Measurements from ENCODE around the gene ENOPH1.

The ENOPH1 gene

GRCh38 chr4:82482387-82482786 lies 52.0 kb downstream of the ENOPH1 start:
- Histone ChIP-seq H3K36me3 (ENCODE audit: insufficient read depth, low read length) (no peaks in the 10 kb centered on the region), H4K20me1 (ENCODE audit: insufficient read depth, low read length, poor library complexity, severe bottlenecking) (no peaks in the 10 kb centered on the region), H3K9me2 (replicated peaks; ENCODE audit: low read depth, low read length) (no peaks in the 10 kb centered on the region), H3K27me3 (ENCODE audit: insufficient read depth, low read length, poor library complexity, severe bottlenecking) (no peaks in the 10 kb centered on the region), H3K4me3 (ENCODE audit: low read length, poor library complexity, severe bottlenecking) (no peak overlapping the region), H3K9me3 (ENCODE audit: insufficient read depth, low read depth, low read length) (no peaks in the 10 kb centered on the region), H3K79me2 (ENCODE audit: insufficient read depth, low read length) (no peaks in the 10 kb centered on the region), H3K4me1 (ENCODE audit: insufficient read depth, low read length, poor library complexity, severe bottlenecking) (no peaks in the 10 kb centered on the region), H3K4me2 (ENCODE audit: low read depth, low read length, poor library complexity, severe bottlenecking) (no peak overlapping the region), H2AFZ (ENCODE audit: low read length) (no peak overlapping the region), H3F3A (ENCODE audit: low read depth) (no peaks in the 10 kb centered on the region), H3K9ac (ENCODE audit: low read depth, low read length, poor library complexity, severe bottlenecking) (no peak overlapping the region)
- TF ChIP-seq CTCF (conservative IDR thresholded peaks at IDR 0.05; ENCODE audit: low read length) (no peak), EZH2phosphoT487 (IDR thresholded peaks at IDR 0.05; ENCODE audit: borderline replicate concordance) (no peak)

- Histone ChIP-seq H3K4me1 (ENCODE audit: insufficient read depth, low read length, poor library complexity, severe bottlenecking) (no peaks in the 10 kb centered on the region), H3K9me3 (ENCODE audit: insufficient read depth, low read depth, low read length) (no peaks in the 10 kb centered on the region), H3K27me3 (ENCODE audit: insufficient read depth, low read length, poor library complexity, severe bottlenecking) (no peaks in the 10 kb centered on the region), H3K9me2 (replicated peaks; ENCODE audit: low read depth, low read length) (no peaks in the 10 kb centered on the region), H3K4me2 (ENCODE audit: low read depth, low read length, poor library complexity, severe bottlenecking) (no peak overlapping the region), H3K79me2 (ENCODE audit: insufficient read depth, low read length) (no peaks in the 10 kb centered on the region), H3F3A (ENCODE audit: low read depth) (no peaks in the 10 kb centered on the region), H3K4me3 (ENCODE audit: low read length, poor library complexity, severe bottlenecking) (no peak overlapping the region), H3K36me3 (ENCODE audit: insufficient read depth, low read length) (no peaks in the 10 kb centered on the region), H4K20me1 (ENCODE audit: insufficient read depth, low read length, poor library complexity, severe bottlenecking) (no peaks in the 10 kb centered on the region), H2AFZ (ENCODE audit: low read length) (no peak overlapping the region), H3K9ac (ENCODE audit: low read depth, low read length, poor library complexity, severe bottlenecking) (no peak overlapping the region)
- TF ChIP-seq CTCF (conservative IDR thresholded peaks at IDR 0.05; ENCODE audit: low read length), result no peak
- no peak for TF ChIP-seq EZH2phosphoT487 (IDR thresholded peaks at IDR 0.05; ENCODE audit: borderline replicate concordance)
Measured at GRCh38 chr4:82484996-82485783, 54.8 kb downstream of the ENOPH1 start.

- Histone ChIP-seq H3K27me3 (ENCODE audit: insufficient read depth, low read length, poor library complexity, severe bottlenecking) (no peaks in the 10 kb centered on the region), H3K4me1 (ENCODE audit: insufficient read depth, low read length, poor library complexity, severe bottlenecking) (no peaks in the 10 kb centered on the region), H2AFZ (ENCODE audit: low read length) (no peak overlapping the region), H3K79me2 (ENCODE audit: insufficient read depth, low read length) (no peaks in the 10 kb centered on the region), H3K9ac (ENCODE audit: low read depth, low read length, poor library complexity, severe bottlenecking) (no peak overlapping the region), H3K36me3 (ENCODE audit: insufficient read depth, low read length) (no peaks in the 10 kb centered on the region), H3F3A (ENCODE audit: low read depth) (no peaks in the 10 kb centered on the region), H3K9me2 (replicated peaks; ENCODE audit: low read depth, low read length) (no peaks in the 10 kb centered on the region), H3K9me3 (ENCODE audit: insufficient read depth, low read depth, low read length) (no peaks in the 10 kb centered on the region), H4K20me1 (ENCODE audit: insufficient read depth, low read length, poor library complexity, severe bottlenecking) (no peaks in the 10 kb centered on the region), H3K4me2 (ENCODE audit: low read depth, low read length, poor library complexity, severe bottlenecking) (no peak overlapping the region), H3K4me3 (ENCODE audit: low read length, poor library complexity, severe bottlenecking) (no peak overlapping the region)
- TF ChIP-seq CTCF (conservative IDR thresholded peaks at IDR 0.05; ENCODE audit: low read length) (no peak), EZH2phosphoT487 (IDR thresholded peaks at IDR 0.05; ENCODE audit: borderline replicate concordance) (no peak)
Measured at GRCh38 chr4:82489076-82489475, 58.7 kb downstream of the ENOPH1 start.

All from Loucy (cell line).